Measurements from ENCODE around the gene SLC35B4. TPM values are rescaled to one million over a fixed set of nuclear protein-coding genes. Genes with fewer than 3 reads are reported as not detected.

The SLC35B4 gene
- total RNA-seq = 10 to 100 TPM; 13.9 to 15.7 TPM
- polyA plus RNA-seq (ENCODE audit: insufficient read depth, low read depth, low replicate concordance) = 11.0 TPM
- long read RNA-seq, donor 1, full-length matches to known transcripts = 10 of 10 reads
- long read RNA-seq, donor 1, partial matches to known transcripts = 0 of 10 reads
- long read RNA-seq, donor 1, other reads (novel, unspliced or antisense) = 0 of 10 reads
- long read RNA-seq, donor 2, full-length matches to known transcripts = 4 of 4 reads
- long read RNA-seq, donor 2, partial matches to known transcripts = 0 of 4 reads
- long read RNA-seq, donor 2, other reads (novel, unspliced or antisense) = 0 of 4 reads

DNA sequence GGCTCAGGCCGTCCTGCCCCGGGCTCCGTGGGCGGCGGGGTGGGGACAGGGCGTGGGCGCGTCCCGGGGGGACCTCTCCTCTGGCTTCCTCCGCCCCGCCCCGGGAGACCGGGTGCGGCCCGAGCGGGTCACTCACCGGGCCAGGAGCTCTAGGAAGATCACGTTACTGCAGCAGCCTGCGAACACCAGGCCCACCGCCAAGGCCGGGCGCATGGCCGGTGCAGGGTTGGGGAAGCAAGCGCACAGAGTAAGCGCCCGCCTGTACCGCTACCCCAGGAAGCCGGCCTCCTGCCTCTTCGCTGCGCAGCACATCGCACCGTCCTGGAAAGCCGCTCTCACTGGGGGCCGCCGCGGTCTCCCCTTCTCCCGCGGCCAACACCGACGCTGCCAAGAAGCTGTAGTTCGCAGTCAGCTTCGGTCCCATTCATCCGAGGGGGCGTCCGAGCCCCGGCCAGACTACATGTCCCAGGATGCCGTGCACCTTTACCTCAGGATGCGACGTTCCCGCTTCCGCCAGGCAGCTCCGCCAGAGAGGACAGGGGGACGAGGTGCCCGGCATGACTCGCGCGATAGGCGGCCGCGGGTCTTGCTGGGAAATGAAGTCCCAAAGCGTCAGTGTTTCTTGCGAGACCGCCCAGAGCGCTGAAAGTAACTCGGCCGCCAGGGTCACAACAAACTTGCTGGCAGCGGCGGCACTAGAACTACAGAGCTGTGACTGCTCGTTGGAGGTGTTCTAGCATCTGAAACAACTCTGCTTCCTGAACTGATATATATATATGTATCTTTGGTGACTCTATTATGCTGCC lies at the start of gene SLC35B4:
Gene SLC35B4, minus strand, starts transcription at position 392 of the 806 bp plus-strand sequence. Its CDS starts 179 bp downstream, at position 213.
- DNase-seq = peak; percentile 99
- 0 to 1% methylated on average over 13 to 60 of the region's 69 CpGs for WGBS, 2 donors
- no peaks in the 10 kb centered on the region for H3K9me3 ChIP-seq
- intact Hi-C loops (cut with DNase I; ENCODE audit: low total_unique reads) = no loop called here
- no peaks in the 10 kb centered on the region for H3K27me3 ChIP-seq
- no peaks in the 10 kb centered on the region for H3K36me3 ChIP-seq (ENCODE audit: low read depth, missing control alignments)
- H3K27ac ChIP-seq = peak within 1 kb of the TSS; percentile 63 to 83
- no peaks in the 10 kb centered on the region for H3K4me1 ChIP-seq
- H3K4me3 ChIP-seq = peak within 1 kb of the TSS; percentile 88 to 90
- peak in 2 of 3 experiments; percentile 10 to 16 for TF ChIP-seq CTCF (IDR thresholded peaks at IDR 0.05)
- no peak for TF ChIP-seq POLR2A (IDR thresholded peaks at IDR 0.05)

GRCh38 chr7:134366481-134366880 lies 49.8 kb upstream of the SLC35B4 start:
- no peaks in the 10 kb centered on the region for H3K4me1 ChIP-seq
- H3K4me3 ChIP-seq = no peak overlapping the region
- no peaks in the 10 kb centered on the region for H3K9me3 ChIP-seq
- TF ChIP-seq CTCF (IDR thresholded peaks at IDR 0.05) (no peak), POLR2A (IDR thresholded peaks at IDR 0.05) (no peak)
- no peaks in the 10 kb centered on the region for H3K27me3 ChIP-seq
- 67 to 95% methylated on average over 1 of the region's 1 CpG for WGBS, 2 donors
- H3K36me3 ChIP-seq (ENCODE audit: low read depth, missing control alignments) = no peaks in the 10 kb centered on the region
- DNase-seq = no peak
- intact Hi-C loops (cut with DNase I; ENCODE audit: low total_unique reads) = no loop called here
- no peak overlapping the region for H3K27ac ChIP-seq

GRCh38 chr7:134365341-134366054 lies 48.8 kb upstream of the SLC35B4 start:
- H3K9me3 ChIP-seq = no peaks in the 10 kb centered on the region
- no peaks in the 10 kb centered on the region for H3K4me1 ChIP-seq
- H3K27me3 ChIP-seq = no peaks in the 10 kb centered on the region
- TF ChIP-seq POLR2A (IDR thresholded peaks at IDR 0.05) (no peak), CTCF (IDR thresholded peaks at IDR 0.05) (no peak)
- no peak overlapping the region for H3K27ac ChIP-seq
- no peak for DNase-seq
- WGBS, 2 donors = 82 to 83% methylated on average over 6 of the region's 6 CpGs
- no peaks in the 10 kb centered on the region for H3K36me3 ChIP-seq (ENCODE audit: low read depth, missing control alignments)
- no peak overlapping the region for H3K4me3 ChIP-seq
- intact Hi-C loops (cut with DNase I; ENCODE audit: low total_unique reads) = no loop called here

GRCh38 chr7:134364619-134365037 lies 47.9 kb upstream of the SLC35B4 start:
- H3K27ac ChIP-seq = no peak overlapping the region
- intact Hi-C loops (cut with DNase I; ENCODE audit: low total_unique reads) = no loop called here
- H3K36me3 ChIP-seq (ENCODE audit: low read depth, missing control alignments) = no peaks in the 10 kb centered on the region
- no peaks in the 10 kb centered on the region for H3K4me1 ChIP-seq
- H3K4me3 ChIP-seq = no peak overlapping the region
- no peaks in the 10 kb centered on the region for H3K9me3 ChIP-seq
- no peak for DNase-seq
- H3K27me3 ChIP-seq = no peaks in the 10 kb centered on the region
- no peak for TF ChIP-seq CTCF (IDR thresholded peaks at IDR 0.05)
- no peak for TF ChIP-seq POLR2A (IDR thresholded peaks at IDR 0.05)

All from testis (tissue), 5 donors.